HG03354 (cell line): Measurements from ENCODE around the gene RNF146.
"Not testable (repeated sequence)": the region's sequence is repeated elsewhere in the genome, so short reads cannot be mapped to it uniquely, and the experiment has no call there.

ENCODE experiments used
- ATAC-seq: cut with Tn5 transposase; IDR thresholded peaks from one replicate; pipeline ENCODE4 v1.9.1; 2021; ENCODE audit warnings: mild to moderate bottlenecking; ENCODE audit not compliant: unreplicated experiment, poor library complexity, severe bottlenecking

Gene RNF146

GRCh38 chr6:127279815-127280214 lies 13.2 kb downstream of the RNF146 start:
- no peak for ATAC-seq

GRCh38 chr6:127282184-127282583 lies 15.5 kb downstream of the RNF146 start:
- ATAC-seq, result no peak

- no peak for ATAC-seq
These were observed 22.0 kb downstream of the RNF146 start for GRCh38 chr6:127288705-127289104.

GRCh38 chr6:127289934-127290333 lies 23.3 kb downstream of the RNF146 start:
- no peak for ATAC-seq

- ATAC-seq, result peak; percentile 35
These were observed 24.0 kb downstream of the RNF146 start for GRCh38 chr6:127290391-127291265.

GRCh38 chr6:127291495-127291894 lies 24.8 kb downstream of the RNF146 start:
- ATAC-seq, result peak; percentile 88

- no peak for ATAC-seq
These were observed 30.9 kb downstream of the RNF146 start for GRCh38 chr6:127297502-127298070.

GRCh38 chr6:127298475-127298874 lies 31.8 kb downstream of the RNF146 start:
- no peak for ATAC-seq

GRCh38 chr6:127299522-127300240 lies 33.0 kb downstream of the RNF146 start:
- ATAC-seq, result no peak

GRCh38 chr6:127300411-127300810 lies 33.7 kb downstream of the RNF146 start:
- ATAC-seq, result no peak

- ATAC-seq, result no peak
These were observed 34.6 kb downstream of the RNF146 start for GRCh38 chr6:127301199-127301700.

GRCh38 chr6:127302728-127303660 lies 36.3 kb downstream of the RNF146 start:
- ATAC-seq, result peak; percentile 84

GRCh38 chr6:127303917-127304316 lies 37.3 kb downstream of the RNF146 start:
- ATAC-seq, result no peak

GRCh38 chr6:127305741-127306140 lies 39.1 kb downstream of the RNF146 start:
- ATAC-seq, result no peak

GRCh38 chr6:127317388-127318128 lies 50.9 kb downstream of the RNF146 start:
- no peak for ATAC-seq

GRCh38 chr6:127319686-127320085 lies 53.0 kb downstream of the RNF146 start:
- ATAC-seq, result no peak

- ATAC-seq, result no peak
These were observed 61.5 kb downstream of the RNF146 start for GRCh38 chr6:127328043-127328609.

- ATAC-seq, result not testable (repeated sequence)
These were observed 64.6 kb downstream of the RNF146 start for GRCh38 chr6:127331256-127331655.
